C4-2B (cell line): ENCODE data around the gene CHD3.

Experiments
- CTCF ChIP-seq: fragments of 450-650 bp; conservative IDR thresholded peaks from 2 replicates; pipeline ENCODE4 v1.5.1; 2017; ENCODE audit warnings: mild to moderate bottlenecking
- ZFX ChIP-seq: fragments of 450-650 bp; IDR thresholded peaks from 2 replicates; pipeline ENCODE4 v1.6.1; 2017

GRCh38 chr17:7854078-7854777 lies 34.4 kb upstream of the CHD3 start:
- TF ChIP-seq CTCF, result no peak
- TF ChIP-seq ZFX, result no peak
